BJ (cell line): ENCODE data around the gene TMEM143. TPM values are rescaled to one million over a fixed set of nuclear protein-coding genes. Genes with fewer than 3 reads are reported as not detected.

Experiments
- CTCF ChIA-PET: fragments of 350-600 bp; formaldehyde crosslinking; extraction: SDS; loops from one replicate; lab custom pipeline; 2021; ENCODE audit warnings: antibody characterized with exemption, inconsistent platforms; lab: Yijun Ruan, JAX
- POLR2A ChIA-PET: fragments of 300-600 bp; sonication (Branson Sonifier 250); formaldehyde crosslinking; extraction: SDS; loops from one replicate; lab custom pipeline; 2021; ENCODE audit warnings: antibody characterized with exemption; lab: Charles Lee
- DNase-seq: peaks from one replicate; pipeline ENCODE4 v3.0.0-alpha.2; 2011; ENCODE audit warnings: low read depth
- H3K27me3 ChIP-seq: 2 replicates; pipeline ENCODE4 v1.6.0; 2011; ENCODE audit warnings: low read length; ENCODE audit not compliant: control insufficient read depth, insufficient read depth
- H3K36me3 ChIP-seq: 2 replicates; pipeline ENCODE4 v1.5.1; 2011; ENCODE audit warnings: low read length; ENCODE audit not compliant: control insufficient read depth, insufficient read depth
- H3K4me3 ChIP-seq: 2 replicates; pipeline ENCODE4 v1.5.1; 2011; ENCODE audit warnings: low read depth, mild to moderate bottlenecking, control low read depth, low read length
- CTCF ChIP-seq: IDR thresholded peaks from 2 replicates; pipeline ENCODE4 v1.5.1; 2011; ENCODE audit warnings: low read depth, mild to moderate bottlenecking, control low read depth, inconsistent platforms, low read length, moderate library complexity; ENCODE audit not compliant: insufficient read depth
- polyA plus RNA-seq: library from polyadenylated mRNA; depleted of rRNA; stranded (reverse); fragments of >200 nt; gene quantifications from 2 replicates; pipeline ENCODE4 v1.2.3, GENCODE V29; 2011; rRNA removed

Gene TMEM143
- polyA plus RNA-seq, 1 experiment, result 9.9 TPM

- POLR2A ChIA-PET, result no interaction called here
- Histone ChIP-seq H3K27me3 (0 out of 2 replicates have a peak, but pooled peaks cover under 1% of the 10 kb centered on the region), H3K4me3 (0 out of 2 replicates have a peak overlapping the region, but pooled peaks have one; percentile 14), H3K36me3 (no peaks in the 10 kb centered on the region)
- no peak for DNase-seq
- TF ChIP-seq CTCF, result peak; percentile 16; the same call in 1 of the 2 replicates
- CTCF ChIA-PET, result interaction anchor here (0.5 to 9.1 kb wide), 17 partner anchors 8 to 293 kb away, joined by 3 to 156 read pairs (median 4); partner anchors contain the start of genes KDELR1 and ZNF114
These were observed 73.4 kb downstream of the TMEM143 start for GRCh38 chr19:48290401-48290770.

- Histone ChIP-seq H3K27me3 (no peaks in the 10 kb centered on the region), H3K36me3 (no peaks in the 10 kb centered on the region), H3K4me3 (no peak overlapping the region)
- CTCF ChIA-PET, result interaction anchor here (0.6 to 9.1 kb wide), 3 partner anchors 17 to 296 kb away, joined by 3 to 156 read pairs (median 3); partner anchors contain the start of gene ZNF114
- DNase-seq, result no peak
- POLR2A ChIA-PET, result no interaction called here
- TF ChIP-seq CTCF, result no peak
These were observed 76.0 kb downstream of the TMEM143 start for GRCh38 chr19:48287748-48288147.

GRCh38 chr19:48284896-48285295 lies 78.8 kb downstream of the TMEM143 start:
- POLR2A ChIA-PET, result no interaction called here
- H3K4me3 ChIP-seq, result no peak overlapping the region
- CTCF ChIA-PET, result interaction anchor here (1.1 to 1.5 kb wide), 4 partner anchors 10 to 24 kb away, joined by 3 to 9 read pairs (median 7); partner anchors contain the start of gene ZNF114
- TF ChIP-seq CTCF, result no peak
- no peaks in the 10 kb centered on the region for H3K27me3 ChIP-seq
- DNase-seq, result no peak
- no peaks in the 10 kb centered on the region for H3K36me3 ChIP-seq

- ChIA-PET POLR2A (no interaction called here), CTCF (interaction anchor here (1.1 to 1.5 kb wide), 4 partner anchors 9 to 23 kb away, joined by 3 to 9 read pairs (median 7); partner anchors contain the start of gene ZNF114)
- Histone ChIP-seq H3K27me3 (no peaks in the 10 kb centered on the region), H3K36me3 (no peaks in the 10 kb centered on the region), H3K4me3 (no peak overlapping the region)
- TF ChIP-seq CTCF, result no peak
- peak; percentile 83 for DNase-seq
These were observed 79.8 kb downstream of the TMEM143 start for GRCh38 chr19:48283908-48284307.

Other genes with a start within 250 kb of the TMEM143 start
- gene LIG1, start 193.6 kb downstream of the TMEM143 start, polyA plus RNA-seq, result 11.5 and 19.5 TPM in 2 replicates
- 0.61 and 0.75 TPM in 2 replicates for gene ZSWIM9, start 193.3 kb downstream of the TMEM143 start, polyA plus RNA-seq
- 15.0 and 16.1 TPM in 2 replicates for gene CARD8, start 108.0 kb downstream of the TMEM143 start, polyA plus RNA-seq
- gene ZNF114, start 93.9 kb downstream of the TMEM143 start, polyA plus RNA-seq, result 0.07 and 0.13 TPM in 2 replicates
- gene EMP3, start 38.4 kb downstream of the TMEM143 start, polyA plus RNA-seq, result 351 and 472 TPM in 2 replicates
- gene SYNGR4, start 427 bp upstream of the TMEM143 start, polyA plus RNA-seq, result not detected in 2 replicates
- 237 and 273 TPM in 2 replicates for gene KDELR1, start 27.6 kb upstream of the TMEM143 start, polyA plus RNA-seq
- 0.36 and 0.64 TPM in 2 replicates for gene GRIN2D, start 29.7 kb upstream of the TMEM143 start, polyA plus RNA-seq
- 13.9 and 20.0 TPM in 2 replicates for gene GRWD1, start 82.0 kb upstream of the TMEM143 start, polyA plus RNA-seq
- 0.31 and 0.34 TPM in 2 replicates for gene KCNJ14, start 91.6 kb upstream of the TMEM143 start, polyA plus RNA-seq
- 40.5 and 65.8 TPM in 2 replicates for gene CYTH2, start 105.4 kb upstream of the TMEM143 start, polyA plus RNA-seq
- gene LMTK3, start 147.9 kb upstream of the TMEM143 start, polyA plus RNA-seq, result 0.04 TPM in 1 of 2 replicates, not detected in the other
- 0.25 TPM in 1 of 2 replicates, not detected in the other for gene SULT2B1, start 188.2 kb upstream of the TMEM143 start, polyA plus RNA-seq
- not detected in 2 replicates for gene SPACA4, start 242.8 kb upstream of the TMEM143 start, polyA plus RNA-seq